Lung (tissue), 12 donors: ENCODE data around the gene TMEM150C. TPM values are rescaled to one million over a fixed set of nuclear protein-coding genes. Genes with fewer than 3 reads are reported as not detected.

Experiments
- ATAC-seq: fragments of 200-7000 bp; cut with Tn5 transposase; one replicate; pipeline ENCODE4 v1.9.1; 2020; ENCODE audit warnings: moderate number of reproducible peaks; ENCODE audit not compliant: insufficient read depth, low FRiP score
- DNase-seq, 3 donors: peaks; one replicate each; pipeline ENCODE4 v3.0.0-alpha.2; 2013 to 2017
- H3K27ac ChIP-seq, 2 donors: one replicate each; pipeline ENCODE4 v1.5.1; 2013; ENCODE audit warnings: mild to moderate bottlenecking in 2 of 2, moderate library complexity in 2 of 2, control low read depth in 1 of 2, inconsistent platforms in 1 of 2, low read depth in 1 of 2, low read length in 1 of 2
- H3K27me3 ChIP-seq, 3 donors: one replicate each; pipeline ENCODE4 v1.5.1; 2013; ENCODE audit warnings: low read length in 2 of 3; ENCODE audit not compliant: control insufficient read depth in 3 of 3, insufficient read depth in 3 of 3
- H3K36me3 ChIP-seq, 4 donors: one replicate each; pipeline ENCODE4 v1.5.1; 2013; ENCODE audit warnings: low read length in 4 of 4, mild to moderate bottlenecking in 1 of 4, moderate library complexity in 1 of 4; ENCODE audit not compliant: control insufficient read depth in 4 of 4, insufficient read depth in 4 of 4
- H3K4me1 ChIP-seq, 5 donors: one replicate each; pipeline ENCODE4 v1.5.1; 2013; ENCODE audit warnings: low read length in 5 of 5, mild to moderate bottlenecking in 2 of 5, moderate library complexity in 1 of 5; ENCODE audit not compliant: control insufficient read depth in 5 of 5, insufficient read depth in 5 of 5
- H3K4me3 ChIP-seq: one replicate; pipeline ENCODE4 v1.5.1; 2013; ENCODE audit warnings: mild to moderate bottlenecking, control low read depth, moderate library complexity
- H3K9ac ChIP-seq, 2 donors: one replicate each; pipeline ENCODE4 v1.5.1; 2013; ENCODE audit warnings: low read length in 2 of 2, control low read depth in 1 of 2; ENCODE audit not compliant: insufficient read depth in 1 of 2
- H3K9me3 ChIP-seq, 4 donors: one replicate each; pipeline ENCODE4 v1.5.1; 2013; ENCODE audit warnings: low read length in 3 of 4, mild to moderate bottlenecking in 1 of 4, moderate library complexity in 1 of 4; ENCODE audit not compliant: control insufficient read depth in 4 of 4, insufficient read depth in 3 of 4
- WGBS, 2 donors: extraction: QIAGEN DNeasy Blood & Tissue Kit; methylation state at CpG; one replicate each; pipeline ENCODE4 v1.1.7; 2013; 5-methylcytosine and 5-hydroxymethylcytosine counted together
- polyA plus RNA-seq, 2 donors: library from polyadenylated mRNA; stranded (reverse); fragments of 200-250 nt; gene quantifications; one replicate each; pipeline ENCODE4 v1.2.1, GENCODE V29; 2013
- total RNA-seq, 2 donors: library from RNA; depleted of rRNA in 1 of 2; stranded (reverse); fragments of >200 nt in 1 of 2; gene quantifications; one replicate each; pipeline ENCODE4 v1.2.1, GENCODE V29; 2014 to 2021
- TF ChIP-seq, protein P1 (sequence below): IDR thresholded peaks from 2 replicates; pipeline ENCODE4 v1.5.1; 2012; ENCODE audit warnings: mild to moderate bottlenecking; ENCODE audit errors: control extremely low read depth, extremely low read depth
- donor health status: control.
- donor health status: control.
- donor health status: Bipolar disorder and iron deficiency.
- donor health status: healthy.
- donor health status: DM: yes; HTN: yes; CAD: no.

Gene TMEM150C
- total and polyA plus RNA-seq, 4 donors = 2.5 to 10.4 (median 4.2) TPM

DNA sequence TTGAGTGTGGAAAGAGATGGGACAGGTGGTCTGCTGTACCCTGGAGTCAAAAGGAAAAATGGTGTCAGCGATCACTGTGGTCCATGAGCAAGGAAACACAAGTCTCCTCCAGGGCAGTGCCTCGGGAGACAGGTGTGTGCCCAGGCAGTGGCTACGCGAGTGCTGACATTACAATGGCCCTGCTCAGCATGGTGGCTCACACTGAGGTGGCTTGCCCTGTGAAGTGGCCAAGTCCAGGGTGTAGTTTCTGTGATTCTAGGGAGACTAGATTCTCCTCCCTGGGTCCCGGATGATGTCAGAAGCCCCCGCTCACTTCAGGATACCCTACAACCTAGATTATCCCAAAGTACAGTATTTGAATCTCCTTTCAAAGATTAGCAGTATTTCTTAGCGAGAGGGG lies 44.8 kb upstream of the TMEM150C start:
- Histone ChIP-seq H3K27ac (no peak overlapping the region), H3K36me3 (no peaks in the 10 kb centered on the region), H3K4me3 (no peak overlapping the region), H3K4me1 (no peaks in the 10 kb centered on the region), H3K9ac (no peak overlapping the region), H3K9me3 (no peaks in the 10 kb centered on the region), H3K27me3 (no peaks in the 10 kb centered on the region)
- WGBS, 2 donors = 97 to 99% methylated on average over 7 of the region's 7 CpGs
- DNase-seq (no peak), ATAC-seq (no peak)
- TF ChIP-seq, protein P1, sequence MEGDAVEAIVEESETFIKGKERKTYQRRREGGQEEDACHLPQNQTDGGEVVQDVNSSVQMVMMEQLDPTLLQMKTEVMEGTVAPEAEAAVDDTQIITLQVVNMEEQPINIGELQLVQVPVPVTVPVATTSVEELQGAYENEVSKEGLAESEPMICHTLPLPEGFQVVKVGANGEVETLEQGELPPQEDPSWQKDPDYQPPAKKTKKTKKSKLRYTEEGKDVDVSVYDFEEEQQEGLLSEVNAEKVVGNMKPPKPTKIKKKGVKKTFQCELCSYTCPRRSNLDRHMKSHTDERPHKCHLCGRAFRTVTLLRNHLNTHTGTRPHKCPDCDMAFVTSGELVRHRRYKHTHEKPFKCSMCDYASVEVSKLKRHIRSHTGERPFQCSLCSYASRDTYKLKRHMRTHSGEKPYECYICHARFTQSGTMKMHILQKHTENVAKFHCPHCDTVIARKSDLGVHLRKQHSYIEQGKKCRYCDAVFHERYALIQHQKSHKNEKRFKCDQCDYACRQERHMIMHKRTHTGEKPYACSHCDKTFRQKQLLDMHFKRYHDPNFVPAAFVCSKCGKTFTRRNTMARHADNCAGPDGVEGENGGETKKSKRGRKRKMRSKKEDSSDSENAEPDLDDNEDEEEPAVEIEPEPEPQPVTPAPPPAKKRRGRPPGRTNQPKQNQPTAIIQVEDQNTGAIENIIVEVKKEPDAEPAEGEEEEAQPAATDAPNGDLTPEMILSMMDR = no peak

DNA sequence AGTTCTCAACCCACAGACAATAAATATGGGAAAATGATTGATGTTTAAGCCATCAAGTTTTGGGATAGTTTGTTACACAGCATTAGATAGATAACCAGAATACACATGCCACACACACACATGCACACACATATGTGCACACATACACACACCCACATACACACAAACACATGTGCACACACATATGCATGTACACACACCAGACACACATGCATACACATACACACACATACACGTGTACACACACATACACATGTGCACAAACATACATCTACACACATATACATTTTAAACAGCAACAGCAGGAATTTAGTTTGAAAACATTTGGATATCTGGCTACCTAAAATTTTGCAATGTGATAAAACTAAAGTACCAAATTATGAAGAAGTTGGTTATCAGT lies 42.7 kb upstream of the TMEM150C start:
- H3K36me3 ChIP-seq = no peaks in the 10 kb centered on the region
- no peak for ATAC-seq
- H3K9ac ChIP-seq = no peak overlapping the region
- H3K27ac ChIP-seq = no peak overlapping the region
- H3K4me3 ChIP-seq = no peak overlapping the region
- WGBS, 2 donors = 94 to 99% methylated on average over 1 of the region's 1 CpG
- H3K4me1 ChIP-seq = no peaks in the 10 kb centered on the region
- H3K27me3 ChIP-seq = no peaks in the 10 kb centered on the region
- no peak for DNase-seq
- TF ChIP-seq, protein P1 = no peak
- H3K9me3 ChIP-seq = no peaks in the 10 kb centered on the region

DNA sequence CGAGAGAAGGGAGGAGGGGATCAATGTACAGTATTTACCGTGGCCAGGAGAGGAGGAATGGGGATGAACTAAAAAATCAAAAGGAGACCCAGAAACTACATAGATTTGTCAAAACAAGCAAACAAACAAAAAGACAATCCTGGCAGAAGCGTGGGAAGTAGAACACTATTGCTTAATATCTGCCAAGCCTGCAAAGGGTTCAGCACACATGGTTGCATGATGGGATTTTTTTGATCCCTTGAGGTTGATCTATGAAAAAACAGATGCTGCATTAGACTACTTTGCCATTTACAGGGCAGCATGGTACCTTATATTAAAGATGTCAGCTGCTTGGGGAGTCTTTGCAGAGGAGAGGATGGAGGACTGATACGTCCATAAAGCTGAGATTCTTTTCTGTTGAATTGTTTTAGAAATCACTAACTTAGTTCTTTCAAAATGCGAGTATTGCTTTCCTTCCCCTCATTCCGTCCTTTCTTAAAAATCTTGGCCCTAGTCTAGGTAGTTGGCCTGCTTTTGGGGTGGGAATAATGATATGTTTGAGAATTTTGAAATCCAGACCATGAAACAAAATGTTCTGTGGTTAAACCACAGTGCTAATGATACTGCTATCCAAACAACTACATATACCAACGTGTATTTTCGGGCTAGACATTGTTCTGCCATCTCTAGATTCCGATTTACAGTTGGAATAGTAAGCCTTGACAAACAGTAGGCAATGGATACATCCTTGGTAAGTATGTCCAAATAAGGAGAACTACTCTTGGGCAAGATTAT lies 39.6 kb upstream of the TMEM150C start:
- 86 to 88% methylated on average over 9 of the region's 9 CpGs for WGBS, 2 donors
- ATAC-seq (no peak), DNase-seq (peak in 1 of 3 donors; percentile 14)
- Histone ChIP-seq H3K4me1 (no peaks in the 10 kb centered on the region), H3K36me3 (no peaks in the 10 kb centered on the region), H3K9ac (no peak overlapping the region), H3K9me3 (no peaks in the 10 kb centered on the region), H3K27me3 (no peaks in the 10 kb centered on the region), H3K27ac (no peak overlapping the region), H3K4me3 (no peak overlapping the region)
- TF ChIP-seq, protein P1 = no peak

DNA sequence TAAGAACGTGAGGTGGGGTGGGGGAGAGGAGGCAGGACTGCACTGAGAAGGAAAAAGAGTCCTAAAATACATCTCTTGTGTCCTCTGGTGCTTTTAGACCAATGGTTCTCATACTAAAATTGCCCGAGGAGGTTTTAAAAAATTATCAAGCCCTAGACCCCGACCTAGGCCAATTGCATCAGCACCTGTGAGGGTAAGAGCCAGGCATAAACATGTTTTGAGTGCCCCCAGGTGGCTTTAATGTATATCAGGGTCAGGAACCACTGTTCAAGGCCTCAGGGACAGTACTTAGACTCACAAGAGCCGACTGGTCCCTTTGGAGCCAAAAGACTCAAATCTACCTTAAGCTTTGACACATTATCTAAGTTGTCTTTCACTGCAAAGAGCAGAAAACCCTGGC lies 37.5 kb upstream of the TMEM150C start:
- DNase-seq (no peak), ATAC-seq (no peak)
- no peaks in the 10 kb centered on the region for H3K27me3 ChIP-seq
- no peak overlapping the region for H3K4me3 ChIP-seq
- WGBS, 2 donors = 80% methylated on average over 4 of the region's 4 CpGs
- H3K36me3 ChIP-seq = no peaks in the 10 kb centered on the region
- H3K27ac ChIP-seq = no peak overlapping the region
- no peaks in the 10 kb centered on the region for H3K9me3 ChIP-seq
- TF ChIP-seq, protein P1 = no peak
- no peaks in the 10 kb centered on the region for H3K4me1 ChIP-seq
- H3K9ac ChIP-seq = no peak overlapping the region
